Measurements from ENCODE around the gene GPR146.

DNA sequence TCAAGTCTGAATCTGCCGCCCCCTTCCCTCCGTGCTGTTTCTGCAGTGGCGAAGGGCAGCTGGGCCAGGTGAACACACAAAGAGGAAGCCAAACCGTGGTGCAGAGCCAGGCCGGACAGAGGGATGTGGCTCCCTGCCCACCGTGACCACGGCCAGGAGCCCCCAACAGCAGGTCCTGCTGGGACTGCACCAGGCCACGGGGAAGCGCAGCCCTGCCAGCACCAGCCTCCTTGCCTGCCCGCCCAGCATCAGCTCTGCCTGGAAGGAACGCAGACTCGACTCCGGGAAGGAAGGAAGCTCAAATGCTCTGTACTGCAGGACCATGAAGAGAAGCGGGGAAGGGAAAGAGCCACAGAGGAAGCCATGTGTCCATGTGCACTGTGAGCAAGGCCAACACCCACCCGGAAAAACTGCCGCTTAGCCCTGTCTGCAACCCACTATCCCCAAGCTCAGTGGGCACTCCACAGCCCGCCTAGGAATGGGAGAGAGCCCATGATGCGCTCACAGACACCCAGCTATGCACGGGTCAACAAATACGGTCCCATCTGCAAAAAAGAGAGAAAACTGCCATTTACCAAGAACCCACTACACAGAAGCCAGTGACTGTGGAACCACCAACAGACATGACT is 62.6 kb downstream of the GPR146 start:
- TF ChIP-seq FOXP2 (optimal IDR thresholded peaks at IDR 0.05; ENCODE audit: control extremely low read depth, extremely low read length, insufficient read depth) (no peak), POLR2AphosphoS5 (IDR thresholded peaks at IDR 0.05; ENCODE audit: borderline replicate concordance, low read depth, low read length) (no peak)
